Stimulated activated CD4-positive, alpha-beta T cell treated with anti-CD3 and anti-CD28 coated beads, Interleukin-1b, Interleukin-23, amount 100 ng/mL, for 48 hours (primary cell): ENCODE measurements around the gene COL23A1.

ENCODE experiments used
- DNase-seq: peaks from one replicate; pipeline ENCODE4 v3.0.0-alpha.2; 2020

The COL23A1 gene

GRCh38 chr5:178553517-178553916, 36.7 kb downstream of the COL23A1 start:
- no peak for DNase-seq

GRCh38 chr5:178551468-178551867, 38.7 kb downstream of the COL23A1 start:
- DNase-seq: no peak

GRCh38 chr5:178551059-178551458, 39.1 kb downstream of the COL23A1 start:
- DNase-seq: no peak

GRCh38 chr5:178548746-178549145, 41.4 kb downstream of the COL23A1 start:
- DNase-seq: no peak

- DNase-seq: no peak
Observed at GRCh38 chr5:178547753-178548415, 42.3 kb downstream of the COL23A1 start.

GRCh38 chr5:178547052-178547666, 43.0 kb downstream of the COL23A1 start:
- no peak for DNase-seq

GRCh38 chr5:178546675-178547033, 43.5 kb downstream of the COL23A1 start:
- DNase-seq: no peak

- no peak for DNase-seq
Observed at GRCh38 chr5:178545941-178546674, 44.1 kb downstream of the COL23A1 start.

GRCh38 chr5:178545176-178545575, 45.0 kb downstream of the COL23A1 start:
- DNase-seq: no peak

GRCh38 chr5:178544166-178544834, 45.9 kb downstream of the COL23A1 start:
- DNase-seq: no peak

- DNase-seq: no peak
Observed at GRCh38 chr5:178542455-178542854, 47.7 kb downstream of the COL23A1 start.

- DNase-seq: no peak
Observed at GRCh38 chr5:178540526-178540925, 49.7 kb downstream of the COL23A1 start.

GRCh38 chr5:178538741-178539229, 51.4 kb downstream of the COL23A1 start:
- DNase-seq: no peak

- DNase-seq: no peak
Observed at GRCh38 chr5:178537467-178538371, 52.5 kb downstream of the COL23A1 start.

- DNase-seq: no peak
Observed at GRCh38 chr5:178536541-178537466, 53.4 kb downstream of the COL23A1 start.

GRCh38 chr5:178535299-178536175, 54.7 kb downstream of the COL23A1 start:
- no peak for DNase-seq

GRCh38 chr5:178533136-178533535, 57.1 kb downstream of the COL23A1 start:
- DNase-seq: no peak

- no peak for DNase-seq
Observed at GRCh38 chr5:178532666-178533065, 57.5 kb downstream of the COL23A1 start.

- DNase-seq: no peak
Observed at GRCh38 chr5:178532236-178532635, 58.0 kb downstream of the COL23A1 start.

- no peak for DNase-seq
Observed at GRCh38 chr5:178531786-178532185, 58.4 kb downstream of the COL23A1 start.
